OCI-LY7 (cell line): ENCODE data around the gene NUP210. TPM values are rescaled to one million over a fixed set of nuclear protein-coding genes. Genes with fewer than 3 reads are reported as not detected.

Source experiments
- BruUV-seq: library from RNA; stranded (reverse); fragments of 400-500 nt; replicated peaks from 2 replicates; lab custom pipeline; 2021; lab: Mats Ljungman, UMichigan
- CTCF ChIA-PET: fragments of 300-600 bp; sonication (Branson Sonifier 250); formaldehyde crosslinking; loops from one replicate; lab custom pipeline; 2022; ENCODE audit warnings: antibody characterized with exemption; ENCODE audit not compliant: unreplicated experiment; lab: Charles Lee
- POLR2A ChIA-PET: fragments of 300-600 bp; sonication (Branson Sonifier 250); formaldehyde crosslinking; loops from one replicate; lab custom pipeline; 2022; ENCODE audit warnings: antibody characterized with exemption; lab: Charles Lee
- DNase-seq: peaks from one replicate; pipeline ENCODE4 v3.0.0-alpha.2; 2015; ENCODE audit warnings: low spot score
- H2AFZ ChIP-seq: fragments of 200-600 bp; sonication (generic), shearing (Covaris generic); 2 replicates; pipeline ENCODE4 v1.6.1; 2014; ENCODE audit warnings: mild to moderate bottlenecking, antibody characterized with exemption, low read length, moderate library complexity
- H3K27ac ChIP-seq: fragments of 200-600 bp; sonication (generic); 2 replicates; pipeline ENCODE4 v1.5.1; 2014; ENCODE audit warnings: mixed run types, low read depth, mild to moderate bottlenecking, moderate library complexity, low read length, inconsistent platforms; ENCODE audit not compliant: poor library complexity, severe bottlenecking
- H3K36me3 ChIP-seq: fragments of 200-600 bp; sonication (generic); 2 replicates; pipeline ENCODE4 v1.6.1; 2014; ENCODE audit warnings: mild to moderate bottlenecking, antibody characterized with exemption, low read length, moderate library complexity, mixed read lengths; ENCODE audit not compliant: insufficient read depth
- H3K4me1 ChIP-seq: fragments of 200-600 bp; sonication (generic); 2 replicates; pipeline ENCODE4 v1.5.1; 2014; ENCODE audit warnings: mild to moderate bottlenecking, low read length; ENCODE audit not compliant: insufficient read depth, poor library complexity, severe bottlenecking
- H3K4me2 ChIP-seq: fragments of 200-600 bp; sonication (generic); 2 replicates; pipeline ENCODE4 v1.6.1; 2014; ENCODE audit warnings: mild to moderate bottlenecking, low read length
- H3K4me3 ChIP-seq: fragments of 200-600 bp; sonication (generic); 2 replicates; pipeline ENCODE4 v1.5.1; 2014; ENCODE audit warnings: mild to moderate bottlenecking, low read depth, low read length; ENCODE audit not compliant: poor library complexity, severe bottlenecking
- H3K79me2 ChIP-seq: fragments of 200-600 bp; sonication (generic); 2 replicates; pipeline ENCODE4 v1.6.1; 2016; ENCODE audit warnings: low read depth, mild to moderate bottlenecking, low read length, moderate library complexity, mixed read lengths; ENCODE audit not compliant: insufficient read depth
- H3K9me2 ChIP-seq: fragments of 200-600 bp; sonication (generic); 2 replicates; pipeline ENCODE4 v1.6.1; 2016; ENCODE audit warnings: mild to moderate bottlenecking, low read length, mixed read lengths; ENCODE audit not compliant: insufficient read depth
- H3K9me3 ChIP-seq: fragments of 200-600 bp; sonication (generic); 2 replicates; pipeline ENCODE4 v1.6.1; 2014; ENCODE audit warnings: mild to moderate bottlenecking, mixed run types, low read length, mixed read lengths
- H4K20me1 ChIP-seq: fragments of 200-600 bp; sonication (generic); 2 replicates; pipeline ENCODE4 v1.6.1; 2014; ENCODE audit warnings: mild to moderate bottlenecking, antibody characterized with exemption, low read length, moderate library complexity, mixed read lengths; ENCODE audit not compliant: insufficient read depth
- CTCF ChIP-seq: fragments of 200-600 bp; sonication (generic); conservative IDR thresholded peaks from 2 replicates; pipeline ENCODE4 v1.5.1; 2014; ENCODE audit warnings: mild to moderate bottlenecking, antibody characterized with exemption, low read length, moderate library complexity, mixed read lengths
- EZH2phosphoT487 ChIP-seq: fragments of 200-600 bp; sonication (generic); IDR thresholded peaks from 2 replicates; pipeline ENCODE4 v1.6.1; 2018; ENCODE audit warnings: low read depth, borderline replicate concordance, mild to moderate bottlenecking, mixed run types, antibody characterized with exemption, low read length, moderate library complexity, mixed read lengths
- intact Hi-C: fragments of 100-400 bp; cut with micrococcal nuclease; formaldehyde crosslinking; loops from one replicate; pipeline ENCODE4 v1.10.0; 2022; ENCODE audit not compliant: unreplicated experiment
- total RNA-seq, 2 experiments: library from RNA; depleted of rRNA in 1 of 2; stranded (reverse); fragments of >200 nt in 1 of 2; shearing (Covaris generic) in 1 of 2; gene quantifications; 2 replicates each; pipeline ENCODE4 v1.2.3, GENCODE V29; 2014 to 2022

The NUP210 gene
- total RNA-seq, 2 experiments from 2014 or later: 195 to 232 TPM

GRCh38 chr3:13461169-13462124 lies 41.3 kb upstream of the NUP210 start:
- BruUV-seq: no TSS peak
- Histone ChIP-seq H4K20me1 (no peaks in the 10 kb centered on the region), H3K4me2 (no peak overlapping the region), H3K9me3 (no peaks in the 10 kb centered on the region), H3K4me3 (no peak overlapping the region), H3K27ac (no peak overlapping the region), H3K4me1 (peaks cover 6% of the 10 kb centered on the region), H3K36me3 (no peaks in the 10 kb centered on the region), H2AFZ (peak overlapping the region; percentile 42; the same call in 1 of the 2 replicates), H3K9me2 (no peaks in the 10 kb centered on the region), H3K79me2 (no peaks in the 10 kb centered on the region)
- DNase-seq: peak; percentile 91
- CTCF ChIA-PET: interaction anchor here (1.1 to 1.5 kb wide), 4 partner anchors 9 to 370 kb away, joined by 3 to 6 read pairs (median 4); partner anchors contain the start of gene HDAC11
- intact Hi-C loops: loop anchor here (1.0 kb wide), 2 partner anchors 159 to 369 kb away; no protein-coding TSS in a partner anchor
- POLR2A ChIA-PET: interaction anchor here (0.5 kb wide), 1 partner anchor 112 kb away, joined by 5 read pairs; no protein-coding TSS in a partner anchor
- peak; percentile 99 for TF ChIP-seq CTCF
- no peak for TF ChIP-seq EZH2phosphoT487

- no peaks in the 10 kb centered on the region for H4K20me1 ChIP-seq
- H3K9me3 ChIP-seq: no peaks in the 10 kb centered on the region
- POLR2A ChIA-PET: no interaction called here
- TF ChIP-seq EZH2phosphoT487 (no peak), CTCF (no peak)
- no peak overlapping the region for H3K27ac ChIP-seq
- intact Hi-C loops: no loop called here
- CTCF ChIA-PET: interaction anchor here (1.1 to 1.5 kb wide), 4 partner anchors 8 to 369 kb away, joined by 3 to 6 read pairs (median 4); partner anchors contain the start of gene HDAC11
- H2AFZ ChIP-seq: no peak overlapping the region
- no peaks in the 10 kb centered on the region for H3K36me3 ChIP-seq
- H3K4me1 ChIP-seq: peaks cover 6% of the 10 kb centered on the region
- H3K9me2 ChIP-seq: no peaks in the 10 kb centered on the region
- BruUV-seq: no TSS peak
- no peaks in the 10 kb centered on the region for H3K79me2 ChIP-seq
- DNase-seq: no peak
- no peak overlapping the region for H3K4me2 ChIP-seq
- H3K4me3 ChIP-seq: no peak overlapping the region
Observed at GRCh38 chr3:13460341-13460736, 40.2 kb upstream of the NUP210 start.
